GM10266 (cell line): ENCODE measurements around the gene NCR2.

Experiments
- DNase-seq: peaks from one replicate; pipeline ENCODE4 v3.0.0; 2012; ENCODE audit errors: extremely low spot score
- TF ChIP-seq, protein P1 (sequence below): IDR thresholded peaks from 2 replicates; pipeline ENCODE4 v1.5.1; 2012; ENCODE audit warnings: mild to moderate bottlenecking, low read depth; ENCODE audit not compliant: control insufficient read depth, insufficient read depth; ENCODE audit errors: missing control alignments

The NCR2 gene

DNA sequence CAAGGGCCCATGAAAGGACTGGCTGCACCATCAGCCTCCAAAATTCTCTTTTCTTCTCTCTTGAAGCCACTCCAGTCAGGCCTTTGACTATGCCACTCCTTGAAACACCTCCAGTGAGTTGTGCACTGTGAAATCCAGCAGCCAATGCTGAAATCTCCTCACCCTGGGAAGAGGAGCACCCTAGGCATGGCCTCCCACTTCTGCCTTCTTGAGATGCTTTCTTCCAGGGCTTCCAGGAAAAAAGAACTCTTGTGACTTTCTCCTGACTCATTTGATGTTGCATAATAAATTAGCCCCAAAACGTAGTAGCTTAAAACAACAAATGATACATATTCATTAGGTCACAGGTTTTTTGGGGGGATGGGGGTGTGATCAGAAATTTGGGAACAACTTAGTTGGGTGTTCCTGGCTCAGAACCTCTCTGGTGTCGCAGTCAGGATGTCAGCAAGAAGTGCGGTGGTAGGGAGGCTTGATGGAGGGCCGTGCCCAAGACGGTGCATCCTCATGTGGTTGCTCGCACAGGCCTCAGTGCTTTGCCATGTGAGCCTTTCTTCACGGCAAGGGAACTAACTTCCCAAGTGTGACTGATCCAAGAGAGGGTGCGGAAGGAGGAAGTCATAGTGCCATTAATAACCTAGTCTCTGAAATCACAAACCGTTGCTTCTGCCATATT lies 12.1 kb downstream of the NCR2 start:
- TF ChIP-seq, protein P1, sequence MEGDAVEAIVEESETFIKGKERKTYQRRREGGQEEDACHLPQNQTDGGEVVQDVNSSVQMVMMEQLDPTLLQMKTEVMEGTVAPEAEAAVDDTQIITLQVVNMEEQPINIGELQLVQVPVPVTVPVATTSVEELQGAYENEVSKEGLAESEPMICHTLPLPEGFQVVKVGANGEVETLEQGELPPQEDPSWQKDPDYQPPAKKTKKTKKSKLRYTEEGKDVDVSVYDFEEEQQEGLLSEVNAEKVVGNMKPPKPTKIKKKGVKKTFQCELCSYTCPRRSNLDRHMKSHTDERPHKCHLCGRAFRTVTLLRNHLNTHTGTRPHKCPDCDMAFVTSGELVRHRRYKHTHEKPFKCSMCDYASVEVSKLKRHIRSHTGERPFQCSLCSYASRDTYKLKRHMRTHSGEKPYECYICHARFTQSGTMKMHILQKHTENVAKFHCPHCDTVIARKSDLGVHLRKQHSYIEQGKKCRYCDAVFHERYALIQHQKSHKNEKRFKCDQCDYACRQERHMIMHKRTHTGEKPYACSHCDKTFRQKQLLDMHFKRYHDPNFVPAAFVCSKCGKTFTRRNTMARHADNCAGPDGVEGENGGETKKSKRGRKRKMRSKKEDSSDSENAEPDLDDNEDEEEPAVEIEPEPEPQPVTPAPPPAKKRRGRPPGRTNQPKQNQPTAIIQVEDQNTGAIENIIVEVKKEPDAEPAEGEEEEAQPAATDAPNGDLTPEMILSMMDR, result no peak

DNA sequence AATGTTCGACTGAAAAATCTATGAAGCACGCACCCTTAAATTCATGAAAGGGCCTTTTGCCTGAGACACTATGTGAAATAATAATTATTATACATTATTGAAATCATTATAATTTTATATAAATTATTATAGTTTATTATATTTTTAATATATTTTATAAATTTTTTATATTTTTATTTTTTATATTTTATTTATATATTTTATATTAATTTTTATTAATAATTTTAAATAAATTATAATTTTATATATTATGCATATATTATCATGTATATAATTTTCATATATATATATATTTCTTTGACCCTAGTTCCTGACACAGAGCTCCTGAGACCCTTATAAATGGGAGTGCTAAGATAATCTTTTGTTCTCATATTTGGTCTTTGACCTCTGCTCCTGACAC lies 13.5 kb downstream of the NCR2 start:
- DNase-seq, result no peak
- TF ChIP-seq, protein P1, result no peak

More for the DNA sequence above, 12.1 kb downstream of the NCR2 start:
- DNase-seq, result no peak

DNA sequence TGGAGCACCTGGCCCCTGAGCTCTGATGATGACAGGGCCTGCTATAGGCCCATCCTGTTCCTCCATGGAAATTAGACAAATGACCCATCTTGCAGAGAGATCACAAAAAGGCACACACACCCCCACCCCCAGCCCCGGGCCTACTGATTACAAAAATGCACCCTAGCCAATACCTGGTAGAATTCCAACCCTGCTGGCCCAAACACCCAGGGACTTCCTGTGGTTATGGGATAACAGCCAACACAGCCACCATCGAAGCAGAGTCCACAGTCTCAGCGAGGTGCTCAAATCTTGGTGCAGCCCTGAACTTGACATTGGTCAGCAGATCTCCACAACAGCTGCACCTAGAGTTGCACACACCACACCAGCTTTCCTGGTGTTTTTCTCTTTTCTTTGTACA lies 17.0 kb downstream of the NCR2 start:
- no peak for DNase-seq
- TF ChIP-seq, protein P1, result no peak

DNA sequence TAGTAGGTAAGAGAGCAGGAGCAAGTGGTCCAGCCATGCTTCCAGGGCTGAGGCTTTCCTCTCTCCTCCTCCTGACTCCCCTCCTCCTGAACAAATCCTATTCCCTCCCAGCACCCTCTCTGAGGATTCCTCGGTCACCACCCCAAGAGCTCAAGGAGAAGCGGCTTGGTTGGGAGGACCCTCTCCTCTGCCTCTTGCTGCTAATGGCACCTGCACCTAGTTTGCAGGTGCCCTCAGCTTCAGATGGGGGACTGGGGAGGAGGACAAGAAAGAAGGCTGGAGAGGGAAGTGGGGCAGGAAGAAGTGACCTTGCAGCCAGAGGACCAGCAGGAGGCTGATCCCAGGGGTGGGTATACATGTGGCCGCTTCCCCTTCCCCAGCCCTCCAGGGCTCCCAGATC lies 17.5 kb downstream of the NCR2 start:
- TF ChIP-seq, protein P1, result no peak
- DNase-seq, result no peak

DNA sequence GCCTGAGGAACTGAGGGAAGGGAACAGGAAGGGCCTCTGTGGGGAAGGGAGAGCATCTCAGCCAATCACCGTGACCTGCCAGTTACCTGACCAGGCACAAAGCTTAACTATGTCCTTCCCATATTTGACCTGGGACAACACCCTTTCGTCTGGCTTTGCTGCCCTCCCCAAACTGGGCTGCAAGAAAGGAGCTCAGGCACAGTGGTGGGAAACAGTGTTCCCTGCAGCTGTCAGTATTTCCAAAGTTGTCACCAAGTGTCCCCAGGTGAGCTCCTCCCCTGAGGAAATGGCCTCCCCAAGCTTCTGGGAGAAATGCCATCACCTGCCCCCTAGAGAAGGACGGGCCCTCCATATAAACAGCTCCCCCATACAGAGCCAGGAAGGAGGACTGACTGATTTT lies 17.9 kb downstream of the NCR2 start:
- TF ChIP-seq, protein P1, result no peak
- no peak for DNase-seq

DNA sequence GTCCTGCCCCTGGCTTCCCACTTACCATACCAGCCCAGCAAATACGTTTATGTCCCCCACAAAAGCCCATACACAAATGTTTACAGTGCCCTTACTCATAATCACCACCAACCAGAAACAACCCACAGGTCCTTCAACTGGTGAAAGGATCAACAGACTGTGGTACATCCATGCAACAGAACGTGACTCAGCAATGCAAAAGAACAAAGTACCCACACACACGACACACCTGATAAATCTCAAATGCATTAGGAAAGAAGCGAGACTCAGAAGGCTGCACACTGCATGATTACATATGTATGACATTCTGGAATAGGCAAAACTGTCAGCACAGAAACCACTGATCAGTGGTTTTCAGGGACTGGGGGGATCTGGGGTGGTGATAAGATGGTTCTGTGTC lies 20.5 kb downstream of the NCR2 start:
- TF ChIP-seq, protein P1, result no peak
- no peak for DNase-seq

DNA sequence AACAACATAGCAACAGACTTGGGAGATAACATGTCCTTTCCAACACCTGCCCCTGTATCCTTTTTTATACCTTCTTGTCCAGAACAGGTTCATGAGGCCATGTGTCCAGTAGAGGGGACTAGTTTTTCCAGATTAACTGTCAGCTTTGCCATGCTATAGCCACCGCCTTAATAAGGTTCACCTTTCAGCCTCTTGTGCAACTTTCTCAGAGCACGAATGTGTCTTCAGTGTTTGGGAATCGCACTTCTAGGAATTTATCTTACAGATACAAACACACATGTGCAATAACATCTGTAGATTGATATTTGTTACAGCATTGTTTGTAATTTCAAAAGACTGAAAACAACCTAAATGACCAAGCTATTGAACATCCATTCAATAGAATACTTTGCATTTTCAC lies 21.4 kb downstream of the NCR2 start:
- DNase-seq, result no peak
- TF ChIP-seq, protein P1, result no peak
